ENCODE measurements around the gene PDIA5.

The PDIA5 gene

DNA sequence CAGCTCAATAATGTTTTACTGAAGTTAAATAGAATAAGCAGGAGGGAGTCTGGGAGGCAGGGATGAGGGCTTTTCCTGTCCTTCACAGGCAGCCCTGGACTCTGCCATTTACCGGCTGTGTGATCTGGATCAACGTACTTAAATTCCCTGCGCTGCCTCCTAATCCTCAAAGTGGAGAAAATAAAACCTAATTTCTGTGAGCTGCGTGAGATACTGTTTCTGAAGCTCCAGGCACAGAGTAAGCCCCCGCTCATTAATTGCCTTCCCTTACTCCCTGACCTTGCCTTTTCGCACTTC is 278 bp upstream of the PDIA5 start:
- DNase-seq (ENCODE audit: low read depth), result no peak
- TF ChIP-seq CTCF (conservative IDR thresholded peaks at IDR 0.05; ENCODE audit: control insufficient read depth, insufficient read depth, low read depth, low read length), result no peak
- peak overlapping the region; percentile 89 for H3K4me3 ChIP-seq (ENCODE audit: control insufficient read depth, low read depth, low read length)

- TF ChIP-seq CTCF (conservative IDR thresholded peaks at IDR 0.05; ENCODE audit: control insufficient read depth, insufficient read depth, low read depth, low read length), result no peak
- H3K4me3 ChIP-seq (ENCODE audit: control insufficient read depth, low read depth, low read length), result peak overlapping the region; percentile 89
- DNase-seq (ENCODE audit: low read depth), result peak; percentile 57
These were observed 1.1 kb downstream of the PDIA5 start for GRCh38 chr3:123067689-123068600.

DNA sequence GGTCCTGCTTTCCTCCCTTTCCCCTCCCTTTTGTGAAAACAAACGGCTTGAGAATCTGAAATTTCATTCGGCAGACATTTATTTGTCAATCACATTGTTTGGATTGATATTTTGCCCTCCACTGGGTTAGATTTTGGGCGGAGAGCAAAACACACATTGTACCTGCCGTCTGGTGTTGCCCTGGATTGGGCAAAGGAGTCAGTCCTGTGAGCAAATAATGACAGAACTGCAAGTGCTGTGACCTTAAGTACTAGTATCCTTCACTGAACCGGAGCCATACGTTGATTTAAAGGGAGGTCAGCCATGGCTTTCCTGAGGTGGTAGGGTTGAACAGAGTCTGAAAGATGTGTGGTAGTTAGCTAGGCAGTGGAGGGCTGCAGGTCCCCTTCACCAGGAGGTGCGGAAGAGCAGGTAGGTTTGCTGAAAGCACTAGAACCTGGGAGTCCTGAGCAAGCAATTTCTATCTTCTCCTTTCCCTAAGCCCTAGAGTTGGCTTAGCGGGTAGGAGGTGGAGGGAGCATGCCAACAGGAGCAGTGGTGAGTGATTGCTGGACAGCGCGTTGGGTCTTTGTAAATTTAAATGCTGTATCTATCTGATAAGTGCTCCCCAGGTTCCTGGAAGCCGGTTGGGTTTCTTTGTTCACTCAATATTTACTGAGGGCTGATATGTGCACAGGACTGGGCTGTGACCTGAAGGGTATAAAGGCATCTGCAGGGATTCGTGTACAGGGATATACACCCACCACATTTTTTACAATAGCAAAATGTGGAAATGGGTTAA is 2.0 kb downstream of the PDIA5 start:
- H3K4me3 ChIP-seq (ENCODE audit: control insufficient read depth, low read depth, low read length), result peak overlapping the region; percentile 89
- TF ChIP-seq CTCF (conservative IDR thresholded peaks at IDR 0.05; ENCODE audit: control insufficient read depth, insufficient read depth, low read depth, low read length), result no peak

DNA sequence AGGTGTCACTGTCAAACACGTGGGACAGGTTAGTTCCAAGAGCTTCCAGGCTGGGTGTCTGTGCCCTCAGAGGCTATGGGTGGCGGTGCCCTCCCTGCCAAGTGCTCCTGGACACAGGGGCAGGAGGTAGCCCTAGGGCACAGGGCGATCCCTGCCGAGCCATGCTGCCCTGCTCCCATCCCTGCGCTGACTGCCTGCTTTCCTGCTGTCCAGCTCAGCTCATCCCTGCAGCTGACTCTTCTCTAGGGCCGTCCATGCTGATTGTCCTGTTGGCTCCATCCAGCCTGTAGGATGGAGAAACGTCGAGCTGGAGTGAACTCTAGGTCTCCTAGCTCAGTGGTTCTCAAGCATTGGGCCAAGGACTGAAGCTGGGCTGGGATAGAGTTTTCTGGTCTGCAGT is 3.7 kb downstream of the PDIA5 start:
- no peak for DNase-seq (ENCODE audit: low read depth)
- TF ChIP-seq CTCF (conservative IDR thresholded peaks at IDR 0.05; ENCODE audit: control insufficient read depth, insufficient read depth, low read depth, low read length), result no peak
- H3K4me3 ChIP-seq (ENCODE audit: control insufficient read depth, low read depth, low read length), result no peak overlapping the region

More for the DNA sequence above, 2.0 kb downstream of the PDIA5 start:
- no peak for DNase-seq (ENCODE audit: low read depth)

- TF ChIP-seq CTCF (conservative IDR thresholded peaks at IDR 0.05; ENCODE audit: control insufficient read depth, insufficient read depth, low read depth, low read length), result peak; percentile 19
- H3K4me3 ChIP-seq (ENCODE audit: control insufficient read depth, low read depth, low read length), result no peak overlapping the region
- peak; percentile 52 for DNase-seq (ENCODE audit: low read depth)
These were observed 4.3 kb downstream of the PDIA5 start for GRCh38 chr3:123071146-123071545.

DNA sequence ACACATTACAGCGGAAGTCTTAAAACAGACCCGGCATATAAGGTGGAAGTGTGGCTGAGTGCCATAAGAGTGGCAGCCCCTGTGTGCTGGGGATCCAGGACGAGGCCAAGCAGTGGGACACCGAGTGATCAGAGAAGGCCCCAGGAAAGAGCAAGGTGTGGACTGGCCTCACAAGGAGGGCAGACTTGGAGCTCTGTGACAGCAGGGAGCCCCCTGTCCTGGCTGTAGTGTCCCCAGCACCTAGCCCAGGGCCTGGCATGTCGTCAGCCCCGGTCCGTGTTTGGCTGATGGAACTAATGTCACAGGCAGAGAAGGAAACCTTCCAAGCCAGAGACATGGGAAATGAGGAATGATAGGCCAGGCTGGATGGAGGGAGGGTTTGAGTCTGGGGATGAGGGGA is 4.8 kb downstream of the PDIA5 start:
- H3K4me3 ChIP-seq (ENCODE audit: control insufficient read depth, low read depth, low read length), result no peak overlapping the region
- DNase-seq (ENCODE audit: low read depth), result no peak
- no peak for TF ChIP-seq CTCF (conservative IDR thresholded peaks at IDR 0.05; ENCODE audit: control insufficient read depth, insufficient read depth, low read depth, low read length)

All from fibroblast of mammary gland (primary cell).